Activated naive CD4-positive, alpha-beta T cell (primary cell): ENCODE measurements around the gene JMJD8.

Experiments
- DNase-seq, 4 experiments: peaks; one replicate each; lab custom pipeline; 2025; lab: John Stamatoyannopoulos, UW

The JMJD8 gene

DNA sequence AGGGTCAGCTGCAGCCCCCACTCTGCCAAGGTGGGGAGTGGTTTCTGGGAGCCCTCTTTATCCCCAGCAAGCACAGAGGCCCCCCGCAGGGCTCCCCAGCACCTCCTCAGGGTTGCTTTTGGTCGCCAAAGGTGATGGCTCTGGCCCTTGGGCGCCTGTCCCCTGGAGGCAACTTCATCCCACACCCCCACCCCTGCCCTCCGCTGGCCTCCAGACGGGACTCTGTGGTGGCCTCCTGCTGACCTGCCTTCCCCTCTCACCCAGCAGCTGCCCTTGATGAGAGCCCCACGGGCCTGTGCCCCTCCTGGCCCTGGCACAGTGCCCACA is 24.0 kb downstream of the JMJD8 start:
- no peak for DNase-seq

DNA sequence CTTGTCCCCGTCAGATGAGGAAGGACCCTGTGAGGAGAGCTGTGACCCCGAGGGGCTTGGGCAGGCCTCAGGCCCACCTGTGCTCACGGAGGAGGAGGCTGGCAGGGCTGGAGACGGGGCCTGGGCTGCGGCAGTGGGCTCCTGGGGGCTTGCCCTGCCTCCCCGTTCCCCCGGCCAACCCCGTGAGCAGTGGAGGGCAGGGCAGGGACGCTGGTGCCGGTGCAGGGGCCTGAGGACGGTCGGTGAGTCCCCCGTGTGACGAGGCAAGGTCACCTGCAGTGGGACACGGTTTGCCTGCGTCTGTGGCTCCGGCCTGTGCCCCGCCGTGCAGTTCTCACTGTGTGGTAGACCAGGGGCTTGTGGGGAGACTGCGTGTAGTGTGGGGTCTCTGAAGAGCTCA is 24.5 kb downstream of the JMJD8 start:
- no peak for DNase-seq

DNA sequence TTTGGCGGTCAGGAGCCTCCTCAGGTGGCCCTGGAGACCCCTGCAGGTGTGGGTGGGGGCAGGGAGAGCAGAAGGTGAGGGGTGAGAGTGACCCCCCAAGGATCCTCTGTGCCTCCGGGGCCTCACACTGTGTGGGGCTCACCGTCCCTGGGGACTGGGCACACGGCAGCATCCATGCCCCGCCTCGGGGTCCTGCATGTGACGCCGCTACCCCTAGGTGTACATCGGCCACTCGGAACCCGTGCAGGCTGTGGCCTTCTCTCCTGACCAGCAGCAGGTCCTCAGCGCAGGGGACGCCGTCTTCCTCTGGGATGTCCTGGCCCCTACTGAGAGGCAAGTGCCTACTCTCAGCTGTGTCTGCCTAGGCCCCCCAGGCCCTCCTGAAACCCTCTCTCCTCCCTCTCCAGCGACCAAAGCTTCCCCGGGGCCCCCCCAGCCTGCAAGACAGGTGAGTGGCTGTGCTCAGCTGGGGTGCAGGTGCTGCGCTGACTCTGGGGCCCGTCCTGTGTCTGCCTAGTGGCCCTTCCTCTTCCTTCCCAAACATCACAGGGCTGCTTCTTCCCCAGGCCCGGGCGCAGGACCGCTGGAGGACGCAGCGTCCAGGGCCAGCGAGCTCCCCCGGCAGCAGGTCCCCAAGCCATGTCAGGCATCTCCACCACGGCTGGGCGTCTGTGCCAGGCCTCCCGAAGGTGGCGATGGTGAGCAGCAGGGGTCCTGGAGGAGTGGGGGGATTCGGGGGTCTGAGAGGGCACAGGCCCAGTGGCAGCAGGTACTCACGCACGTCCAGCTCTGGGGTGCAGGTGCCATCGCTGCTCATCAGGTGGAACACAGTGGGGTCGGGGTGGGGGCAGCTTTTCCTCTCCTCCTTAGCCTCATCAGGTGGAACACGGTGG is 25.2 kb downstream of the JMJD8 start:
- no peak for DNase-seq

DNA sequence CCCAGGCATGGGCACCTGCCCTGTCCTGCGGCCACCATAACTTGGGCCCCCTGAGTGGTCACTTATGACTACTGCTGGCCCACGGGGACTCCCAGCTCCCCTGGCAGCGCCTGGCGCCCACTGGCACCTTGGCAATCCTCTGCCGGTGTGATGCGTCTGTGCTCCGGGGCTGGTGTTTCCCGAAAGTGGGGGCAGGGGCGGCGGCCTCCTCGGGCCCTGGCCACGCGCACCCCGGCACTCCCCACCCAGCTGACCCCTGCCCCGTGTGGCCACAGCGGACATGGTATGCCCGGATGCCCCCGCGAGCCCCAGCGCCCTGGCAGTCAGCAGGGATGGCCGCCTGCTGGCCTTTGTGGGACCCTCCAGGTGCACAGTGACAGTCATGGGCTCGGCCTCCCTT is 26.6 kb downstream of the JMJD8 start:
- no peak for DNase-seq

DNA sequence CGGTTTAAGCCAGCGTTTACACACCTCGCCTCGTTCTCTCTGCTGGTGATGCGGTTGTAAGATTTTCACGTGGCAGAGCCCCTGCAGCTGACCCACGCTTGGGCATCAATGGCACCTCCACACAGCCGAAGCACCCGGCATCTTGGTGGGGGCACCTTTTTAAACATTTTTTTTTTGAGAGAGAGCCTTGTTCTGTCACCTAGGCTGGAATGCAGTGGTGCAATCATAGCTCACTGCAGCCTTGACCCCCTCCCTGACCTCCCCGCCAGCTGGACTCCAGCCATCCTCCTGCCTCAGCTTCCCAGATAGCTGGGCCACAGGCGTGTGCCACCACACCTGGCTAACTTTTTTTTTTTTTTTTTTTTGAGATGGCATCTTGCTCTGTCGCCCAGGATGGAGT is 30.1 kb downstream of the JMJD8 start:
- DNase-seq = no peak

DNA sequence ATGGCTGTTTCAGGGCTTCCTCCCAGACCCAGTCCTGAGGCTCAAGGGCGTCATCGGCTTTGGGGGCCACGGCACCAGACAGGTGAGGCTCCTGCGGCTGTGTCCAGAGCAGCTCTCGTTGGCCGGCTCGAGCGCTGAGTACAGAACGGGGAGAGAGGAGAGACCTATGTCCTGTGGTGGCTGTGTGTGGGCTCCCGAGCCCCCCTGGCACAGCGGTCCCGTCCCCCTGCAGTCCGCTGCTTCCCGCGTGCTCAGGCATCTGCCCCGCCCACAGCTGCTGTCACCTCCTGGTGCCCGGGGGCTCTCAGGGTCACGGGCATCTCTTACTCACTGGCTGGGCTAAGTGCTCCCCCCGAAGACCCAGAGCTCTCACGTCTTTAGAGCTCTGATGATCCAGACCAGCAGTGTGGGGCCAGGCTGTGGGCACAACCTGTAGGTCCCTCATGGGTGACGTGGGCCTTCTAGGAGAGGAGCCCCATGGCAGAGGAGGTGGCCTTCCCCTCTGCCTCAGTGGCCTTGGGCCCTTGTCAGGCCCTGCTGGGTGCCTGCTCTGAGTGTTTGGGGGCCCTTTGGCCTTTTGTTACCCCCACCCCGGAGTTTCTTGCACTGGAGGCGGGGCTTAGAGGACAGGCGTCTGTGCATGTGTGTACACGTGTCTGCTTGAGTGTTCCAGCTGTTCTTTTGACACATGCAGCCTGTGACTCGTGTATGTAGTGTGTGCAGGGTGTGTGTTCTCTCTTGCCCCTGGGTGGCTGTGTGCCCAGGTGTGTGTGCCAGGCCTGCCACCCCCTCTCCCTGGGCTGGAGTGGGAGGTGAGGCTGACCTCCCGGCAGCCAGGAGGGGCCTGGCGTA is 31.5 kb downstream of the JMJD8 start:
- DNase-seq = no peak

DNA sequence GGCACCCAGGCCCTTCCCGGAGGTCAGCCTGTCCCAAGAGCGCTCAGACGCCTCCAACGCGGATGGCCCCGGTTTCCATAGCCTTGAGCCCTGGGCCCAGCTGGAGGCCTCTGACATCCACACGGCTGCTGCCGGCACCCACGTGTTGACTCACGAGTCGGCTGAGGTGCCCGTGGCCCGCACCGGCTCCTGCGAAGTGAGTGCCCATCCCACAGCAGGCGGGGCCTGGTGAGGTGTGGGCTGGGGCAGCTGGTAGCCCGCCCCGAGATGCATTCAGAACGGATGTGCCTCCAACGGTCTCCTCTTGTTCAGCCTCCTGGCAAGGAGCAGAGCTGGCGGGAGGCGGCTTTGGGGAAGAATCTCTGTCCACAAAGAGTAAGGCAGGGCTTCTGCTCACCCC is 32.3 kb downstream of the JMJD8 start:
- no peak for DNase-seq

DNA sequence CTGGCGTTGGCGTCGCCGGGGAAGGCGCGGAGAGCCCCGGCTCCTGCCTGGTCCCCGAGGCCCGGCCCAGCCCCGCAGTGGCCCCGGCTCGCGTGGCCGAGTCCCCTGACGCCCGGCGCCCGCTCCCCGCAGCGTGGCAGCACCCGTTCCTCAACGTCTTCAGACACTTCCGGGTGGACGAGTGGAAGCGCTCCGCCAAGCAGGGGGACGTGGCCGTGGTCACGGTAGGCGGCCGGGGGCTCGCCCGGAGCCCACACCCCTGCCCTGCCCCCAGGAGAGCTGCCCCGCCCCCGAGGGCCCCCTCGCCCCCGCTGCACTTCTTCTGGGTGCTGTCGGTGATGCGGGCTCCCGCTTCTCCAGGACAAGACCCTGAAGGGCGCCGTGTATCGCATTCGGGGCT is 34.5 kb downstream of the JMJD8 start:
- no peak for DNase-seq

DNA sequence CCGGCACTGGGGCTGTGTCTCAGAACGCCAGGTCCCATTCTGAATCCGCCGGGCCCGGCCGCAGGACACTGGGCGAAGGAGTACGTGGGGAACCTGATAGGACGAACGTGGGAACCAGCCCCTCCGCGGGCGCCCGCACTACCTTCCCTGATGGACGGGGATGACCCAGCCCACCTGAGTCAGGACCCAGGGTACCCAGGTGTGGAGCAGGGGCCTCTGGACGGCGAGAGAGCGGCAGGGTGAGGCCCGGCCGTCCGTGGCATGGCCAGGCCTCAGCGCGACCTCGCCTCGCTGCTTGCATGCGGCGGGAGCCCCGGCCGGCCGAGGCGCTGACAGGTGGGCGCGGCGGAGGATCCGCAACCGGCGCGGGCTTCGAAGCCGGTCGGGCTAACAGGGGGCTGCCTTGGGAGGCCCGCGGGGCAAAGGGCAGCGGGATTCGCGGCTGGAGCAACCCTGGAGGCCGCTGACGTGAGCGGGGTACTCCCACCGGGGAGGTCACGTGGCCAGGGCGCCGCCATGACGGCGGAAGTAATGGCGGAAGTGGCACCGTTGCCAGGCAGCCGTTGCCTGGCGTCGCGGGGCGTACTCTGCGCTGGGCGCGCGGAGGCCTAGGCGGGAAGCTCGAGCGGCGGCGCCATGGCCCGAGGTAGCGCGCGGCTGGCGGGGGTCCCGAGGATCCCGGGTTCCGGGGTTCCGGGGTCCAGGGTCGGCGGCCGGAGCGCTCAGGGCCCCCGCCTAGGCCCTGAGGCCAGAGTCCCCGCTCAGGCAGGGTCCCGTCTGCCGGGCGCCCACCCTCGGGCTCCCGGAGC is 35.1 kb downstream of the JMJD8 start, which contains the start of gene WDR90:
Gene WDR90, plus strand, starts transcription at position 585 of the 809 bp plus-strand sequence. Its CDS starts 52 bp downstream, at position 637.
- peak; percentile 77 to 90 (median 80) for DNase-seq

DNA sequence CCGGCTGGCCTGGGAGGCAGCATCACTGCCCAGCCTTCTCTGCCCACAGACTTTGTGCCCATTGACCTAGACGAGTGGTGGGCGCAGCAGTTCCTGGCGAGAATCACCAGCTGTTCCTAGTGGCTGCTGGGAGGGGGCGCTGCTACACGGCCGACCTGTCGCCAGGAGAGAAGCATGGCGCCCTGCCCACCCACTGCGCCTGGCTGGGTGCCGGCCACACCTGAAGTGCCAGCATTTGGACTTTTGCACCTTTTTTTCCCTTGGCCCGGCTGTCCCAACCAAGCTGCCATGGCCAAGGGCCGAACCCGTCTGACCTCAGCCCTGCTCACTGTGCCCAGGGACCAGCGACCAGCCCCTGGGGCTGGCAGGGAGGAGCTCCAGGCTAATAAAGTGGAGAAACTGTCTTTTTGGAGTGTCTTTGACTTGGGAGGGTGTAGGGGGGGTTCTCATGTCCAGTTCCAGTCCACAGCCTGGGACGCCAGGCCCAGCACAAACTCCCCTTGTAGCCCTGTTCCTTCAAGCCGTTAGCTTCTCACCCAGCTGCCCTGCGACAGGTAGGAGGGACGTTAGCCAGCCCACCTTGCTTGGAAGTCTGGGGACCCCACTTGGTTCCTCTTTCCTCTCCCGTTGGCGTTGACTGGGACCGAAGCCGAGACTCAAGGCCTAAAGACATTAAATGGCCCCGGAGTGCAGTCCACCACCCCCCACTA is 35.9 kb downstream of the JMJD8 start:
- no peak for DNase-seq

DNA sequence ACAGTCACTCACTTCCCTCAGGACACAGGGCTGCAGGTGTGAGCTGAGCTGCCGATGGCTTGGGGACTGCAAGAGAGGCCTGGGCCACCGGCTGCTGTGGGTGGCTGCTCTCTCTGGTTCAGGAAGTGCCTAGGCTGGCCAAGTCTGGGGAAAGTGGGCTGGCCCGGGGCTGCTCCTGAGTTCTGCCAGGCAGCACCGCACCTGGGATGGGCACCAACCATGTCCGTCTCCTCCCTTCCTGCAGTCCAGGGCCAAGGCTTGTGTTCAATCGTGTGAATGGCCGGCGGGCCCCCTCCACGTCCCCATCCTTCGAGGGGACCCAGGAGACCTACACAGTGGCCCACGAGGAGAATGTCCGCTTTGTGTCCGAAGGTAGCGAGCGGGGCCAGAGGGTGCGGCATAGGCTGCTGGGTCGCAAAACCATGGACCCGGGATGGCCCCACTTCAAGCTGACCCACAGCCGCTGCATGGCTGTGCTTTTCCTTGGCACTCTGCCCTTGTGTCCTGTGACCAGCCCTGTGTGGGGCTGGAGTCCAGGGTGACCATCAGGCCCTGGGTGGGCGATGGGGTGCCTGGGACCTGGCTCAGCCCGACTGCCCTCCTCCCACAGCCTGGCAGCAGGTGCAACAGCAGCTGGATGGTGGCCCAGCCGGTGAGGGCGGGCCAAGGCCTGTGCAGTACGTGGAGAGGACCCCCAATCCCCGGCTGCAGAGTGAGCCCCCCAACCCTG is 36.8 kb downstream of the JMJD8 start:
- DNase-seq = no peak

DNA sequence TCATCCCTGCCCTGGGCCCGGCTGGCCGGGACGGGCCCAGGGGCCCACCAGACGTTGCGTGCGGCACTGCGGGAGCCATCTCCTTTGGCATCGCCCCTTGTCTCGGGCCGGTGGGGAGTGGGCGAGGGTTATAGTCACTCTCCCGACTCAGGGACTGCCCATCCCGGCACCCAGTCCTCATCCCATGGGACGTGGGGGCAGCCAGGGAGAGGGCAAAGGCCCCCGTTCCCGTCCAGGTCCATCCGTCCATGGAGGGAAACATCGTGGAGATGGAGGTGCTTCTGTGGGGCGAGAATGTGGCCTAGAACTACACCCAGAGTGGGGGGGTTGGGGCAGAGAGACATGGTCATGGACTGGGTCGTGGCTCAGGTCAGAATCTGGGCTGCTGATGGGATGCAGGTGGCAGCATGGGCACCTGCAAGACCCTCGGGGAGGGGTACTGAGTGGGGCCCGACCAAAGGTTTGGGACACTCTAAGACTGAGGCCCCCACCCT is 37.4 kb downstream of the JMJD8 start:
- DNase-seq = no peak

DNA sequence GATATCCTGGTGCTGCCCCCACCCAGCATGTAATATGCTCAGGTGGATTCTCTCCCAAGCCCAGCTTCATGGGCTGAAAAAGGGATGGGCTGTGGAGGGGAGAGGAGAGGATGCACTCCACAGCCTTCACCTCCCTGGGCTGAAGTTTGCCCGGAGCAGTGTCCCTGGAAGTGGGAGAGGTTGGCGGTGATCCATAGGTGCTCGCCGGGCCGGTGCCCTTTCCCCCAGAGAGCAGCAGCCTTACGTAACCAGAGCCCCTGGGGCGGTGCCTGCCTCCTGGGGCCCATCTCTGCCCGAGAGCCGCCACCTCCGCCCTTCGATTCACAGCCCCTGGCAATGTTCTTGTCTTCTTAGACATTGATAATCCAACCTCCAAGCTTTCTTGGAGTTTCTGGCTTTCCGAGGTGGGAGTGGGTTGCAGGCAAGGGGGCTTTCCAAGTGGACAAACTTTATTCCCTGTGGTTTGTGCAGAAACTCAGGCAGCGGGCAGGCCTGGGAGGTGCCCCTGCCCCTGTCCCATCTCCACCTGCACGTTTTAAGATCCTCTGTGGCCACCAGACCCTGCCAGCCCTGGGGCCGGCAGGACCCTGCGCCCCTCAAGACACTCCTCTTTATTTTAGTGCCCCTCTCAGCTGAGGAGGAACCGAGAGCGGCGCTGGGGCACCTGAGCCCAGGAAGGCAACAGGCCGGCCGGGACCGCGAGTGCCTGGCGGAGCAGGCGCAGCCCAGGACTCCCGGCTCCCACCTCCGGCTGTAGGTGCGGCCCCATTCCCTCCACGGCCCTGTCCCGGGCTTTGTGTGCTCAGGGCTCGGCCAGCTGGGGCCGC is 38.1 kb downstream of the JMJD8 start:
- no peak for DNase-seq

DNA sequence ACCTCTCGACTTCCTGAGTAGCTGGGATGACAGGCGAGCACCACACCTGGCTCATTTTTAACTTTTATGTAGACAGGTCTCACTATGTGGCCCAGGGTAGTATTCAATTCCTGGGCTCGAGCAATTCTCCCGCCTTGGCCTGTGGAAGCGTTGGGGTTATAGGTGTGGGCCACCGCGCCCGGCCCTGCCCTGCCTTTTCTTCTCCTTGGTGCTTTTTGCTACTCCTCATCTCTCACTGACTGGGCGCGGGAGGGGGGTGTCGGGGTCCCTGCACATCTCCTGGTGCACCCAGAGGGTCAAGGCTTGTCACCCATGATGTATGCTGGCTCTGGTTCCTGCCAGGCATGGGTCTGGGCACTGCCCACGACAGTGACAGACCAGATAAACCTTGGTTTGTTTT is 39.6 kb downstream of the JMJD8 start:
- no peak for DNase-seq

DNA sequence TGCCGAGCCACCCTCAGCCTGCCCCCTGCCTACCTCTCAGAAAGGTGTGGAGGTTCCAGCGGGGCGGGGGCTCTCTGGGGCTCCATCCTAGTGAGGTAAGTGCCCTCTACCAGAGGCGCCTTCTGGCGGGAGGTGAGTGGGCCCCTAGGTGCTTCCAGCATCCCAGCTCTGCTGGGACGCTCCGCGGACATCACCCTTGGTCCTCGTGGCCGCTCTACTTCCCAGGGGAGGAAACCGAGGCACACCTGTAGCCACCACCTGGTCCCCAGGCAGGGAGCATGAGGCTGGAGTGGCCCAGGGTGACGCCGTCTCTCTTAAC is 41.1 kb downstream of the JMJD8 start:
- no peak for DNase-seq

DNA sequence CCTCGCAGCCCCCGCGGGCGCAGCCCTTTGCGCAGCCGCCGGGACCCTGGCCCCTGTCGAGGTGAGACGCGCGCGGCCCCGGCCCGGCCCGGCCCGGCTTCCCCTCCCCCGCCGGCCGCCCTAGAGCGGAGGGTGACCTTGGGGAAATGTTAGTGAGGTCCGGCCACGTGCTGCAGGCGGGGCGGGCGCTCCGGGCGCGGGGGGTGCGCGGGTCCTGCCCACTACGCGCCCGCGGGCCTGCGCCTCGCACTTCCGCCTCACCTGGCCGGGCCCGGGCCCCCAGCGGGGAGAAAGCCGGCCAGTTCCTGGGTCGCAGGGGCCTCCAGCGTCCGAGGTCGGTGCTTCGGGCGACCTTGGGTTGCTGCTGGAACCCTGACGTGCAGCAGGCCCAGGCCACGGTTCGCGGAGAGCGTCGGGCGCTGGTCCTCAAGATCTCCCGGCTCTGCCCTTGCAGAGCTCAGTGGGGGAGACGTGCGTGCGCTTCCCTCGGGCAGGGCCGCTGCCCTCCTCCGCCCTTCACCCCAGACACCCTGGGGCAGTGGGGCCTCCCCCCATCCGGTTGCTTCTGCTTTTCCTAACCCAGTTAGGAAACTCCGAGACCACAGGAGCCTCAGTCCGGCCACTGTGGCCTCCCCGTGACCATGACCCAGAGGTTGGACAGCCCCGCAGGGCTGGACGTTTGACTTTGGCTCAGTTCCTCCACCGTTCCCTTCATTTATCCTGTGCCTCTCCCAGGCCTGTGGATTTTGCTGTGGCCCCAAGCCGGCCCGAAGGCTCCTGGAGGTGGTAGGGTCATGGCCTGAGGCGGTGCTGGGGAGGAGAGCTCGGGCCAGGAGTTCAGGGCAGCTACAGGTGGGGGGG is 41.7 kb downstream of the JMJD8 start:
- no peak for DNase-seq

DNA sequence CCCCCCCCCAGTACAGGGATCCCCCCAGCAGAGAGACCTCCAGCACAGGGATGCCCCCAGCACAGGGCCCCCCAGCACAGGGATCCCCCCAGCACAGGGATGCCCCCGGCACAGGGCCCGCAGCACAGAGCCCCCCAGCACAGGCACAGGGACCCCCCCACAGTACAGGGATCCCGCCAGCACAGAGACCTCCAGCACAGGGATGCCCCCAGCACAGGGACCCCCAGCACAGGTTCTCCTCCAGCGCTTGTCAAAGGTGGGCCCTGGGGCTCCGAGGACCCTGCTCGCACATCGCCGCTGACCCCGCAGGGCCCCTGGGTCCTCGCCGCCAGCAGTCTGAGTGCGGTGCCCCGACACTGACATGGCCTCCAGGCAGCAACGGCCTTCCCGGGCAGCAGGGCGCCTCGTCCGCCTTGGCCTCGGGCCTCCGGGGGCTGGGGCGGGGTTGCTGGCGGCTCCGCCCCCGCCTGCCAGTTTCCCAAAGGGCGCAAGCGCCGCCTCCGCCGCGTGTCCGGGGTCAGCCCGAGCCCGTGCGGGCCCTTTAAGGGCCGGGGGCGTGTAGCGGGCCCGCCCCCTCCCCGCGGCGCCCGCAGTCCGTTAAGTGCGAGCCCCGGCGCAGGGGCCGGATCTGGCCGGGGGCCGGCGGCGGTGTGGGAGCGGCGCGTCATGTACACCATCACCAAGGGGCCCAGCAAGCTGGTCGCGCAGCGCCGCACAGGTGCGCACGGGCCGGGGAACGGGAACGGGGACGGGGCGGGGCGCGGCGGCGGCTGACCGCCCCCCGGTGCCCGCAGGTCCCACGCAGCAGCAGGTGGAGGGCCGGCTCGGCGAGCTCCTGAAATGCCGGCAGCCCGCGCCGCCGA is 42.6 kb downstream of the JMJD8 start, which contains the start of gene MCRIP2:
Gene MCRIP2, plus strand, starts transcription at position 503 of the 863 bp plus-strand sequence. Its CDS starts 164 bp downstream, at position 667.
- peak in 1 of 4 experiments; percentile 51 for DNase-seq

DNA sequence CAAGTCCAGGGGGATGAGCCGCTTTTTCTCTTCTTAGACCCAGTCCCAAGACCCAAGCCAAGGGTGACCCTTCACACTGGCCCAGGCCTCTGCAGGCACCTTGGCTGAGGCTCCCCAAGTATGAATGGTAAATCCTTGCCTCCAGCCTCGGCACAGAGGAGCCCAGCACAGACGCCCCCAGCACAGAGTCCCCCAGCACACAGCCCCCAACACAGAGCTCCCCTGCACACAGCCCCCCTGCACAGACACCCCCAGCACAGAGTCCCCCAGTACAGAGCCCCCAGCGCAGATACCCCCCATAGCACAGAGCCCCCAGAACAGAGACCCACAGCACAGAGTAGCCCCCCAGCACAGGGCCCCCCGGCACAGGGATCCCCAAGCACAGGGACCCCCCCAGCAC is 43.5 kb downstream of the JMJD8 start:
- no peak for DNase-seq
